Upper lobe of left lung (tissue), 6 donors: ENCODE measurements around the gene RERE. TPM values are rescaled to one million over a fixed set of nuclear protein-coding genes. Genes with fewer than 3 reads are reported as not detected.

Experiments
- ATAC-seq, 2 donors: fragments of 200-7000 bp; cut with Tn5 transposase; one replicate each; pipeline ENCODE4 v1.9.1; 2022; ENCODE audit warnings: mild to moderate bottlenecking in 2 of 2, moderate library complexity in 2 of 2; ENCODE audit not compliant: low FRiP score in 2 of 2
- DNase-seq, 2 donors: peaks; one replicate each; pipeline ENCODE4 v3.0.0-alpha.2; 2019 to 2020
- H3K27ac ChIP-seq, 4 donors: fragments of 200-600 bp; sonication (generic); one replicate each; pipeline ENCODE4 v1.5.1; 2016 to 2019
- H3K27me3 ChIP-seq, 4 donors: fragments of 200-600 bp; sonication (generic); one replicate each; pipeline ENCODE4 v1.5.1; 2017 to 2019
- H3K36me3 ChIP-seq, 4 donors: fragments of 200-600 bp; sonication (generic); one replicate each; pipeline ENCODE4 v1.5.1; 2016 to 2019
- H3K4me1 ChIP-seq, 4 donors: fragments of 200-600 bp; sonication (generic); one replicate each; pipeline ENCODE4 v1.5.1; 2018 to 2019
- H3K4me3 ChIP-seq, 4 donors: fragments of 200-600 bp; sonication (generic); one replicate each; pipeline ENCODE4 v1.5.1; 2017 to 2019; ENCODE audit warnings: mild to moderate bottlenecking in 2 of 4, moderate library complexity in 1 of 4
- H3K9me3 ChIP-seq, 4 donors: fragments of 200-600 bp; sonication (generic); one replicate each; pipeline ENCODE4 v1.5.1; 2018 to 2019
- EP300 ChIP-seq, 4 donors: sonication (generic); formaldehyde crosslinking; IDR thresholded peaks; one replicate each; pipeline ENCODE4 v1.5.1; 2017; ENCODE audit warnings: antibody characterized with exemption in 4 of 4, control low read depth in 2 of 4
- POLR2A ChIP-seq, 4 donors: fragments of 450-650 bp; IDR thresholded peaks; one replicate each; pipeline ENCODE4 v1.5.1; 2016 to 2017; ENCODE audit warnings: antibody characterized with exemption in 4 of 4, mild to moderate bottlenecking in 2 of 4
- POLR2AphosphoS5 ChIP-seq, 2 donors: sonication (generic); formaldehyde crosslinking; IDR thresholded peaks; one replicate each; pipeline ENCODE4 v1.5.1; 2017; ENCODE audit warnings: antibody characterized with exemption in 2 of 2
- WGBS, 2 donors: methylation state at CpG; one replicate each; pipeline ENCODE4 v1.1.5; 2017 to 2018; 5-methylcytosine and 5-hydroxymethylcytosine counted together
- total RNA-seq, 6 donors: library from RNA; depleted of rRNA in 4 of 6; stranded (reverse); fragments of >200 nt in 4 of 6; gene quantifications; one replicate each; pipeline versions ENCODE4 v1.1.0 to v1.2.1, GENCODE V29; 2016 to 2021
- TF ChIP-seq, protein P1 (sequence below), 6 experiments: fragments of 450-650 bp in 4 of 6; fragments of 200-600 bp in 2 of 6; sonication (generic) in 2 of 6; IDR thresholded peaks; one replicate each; pipeline ENCODE4 v1.5.1; 2016 to 2019; ENCODE audit warnings: antibody characterized with exemption in 6 of 6
- donor health status: DM: no; HTN: no; CAD: no; lungs with moderate emphysema.
- donor health status: DM: no; HTN: yes; CAD: no; lungs with severe emphysema.

The RERE gene
- total RNA-seq, 6 donors from 2014 or later = 75.5 to 222 (median 104) TPM

DNA sequence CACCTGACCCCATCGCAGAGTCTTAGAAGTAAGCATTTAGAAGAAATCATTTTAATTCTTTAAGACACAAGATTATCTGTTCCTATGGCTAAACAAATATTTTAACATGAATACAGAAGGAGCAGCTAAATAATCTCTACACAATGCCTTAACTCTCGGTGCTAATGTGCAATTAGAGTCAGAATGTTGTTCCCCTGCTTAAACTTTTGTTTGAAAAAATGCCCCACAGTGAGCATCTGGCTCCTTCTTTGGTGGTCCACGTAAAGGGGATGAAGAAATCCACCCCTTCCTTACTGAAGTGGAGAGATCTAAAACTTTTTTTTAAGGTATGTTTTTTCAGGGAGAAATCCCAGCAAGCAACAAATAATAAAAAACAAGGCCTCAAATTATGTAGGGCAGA, 444.3 kb downstream of the RERE start:
- WGBS, 2 donors = 56 to 61% methylated on average over 3 of the region's 3 CpGs
- Histone ChIP-seq H3K9me3 (no peaks in the 10 kb centered on the region), H3K4me1 (peaks cover 62 to 73% (median 67%) of the 10 kb centered on the region in 4 donors), H3K27me3 (no peaks in the 10 kb centered on the region), H3K27ac (peak overlapping the region; percentile 72 to 85 (median 79)), H3K36me3 (peaks cover 0 to 6% (median 2%) of the 10 kb centered on the region in 4 donors), H3K4me3 (no peak overlapping the region)
- ATAC-seq (no peak), DNase-seq (no peak)
- no peak for TF ChIP-seq POLR2AphosphoS5 (IDR thresholded peaks at IDR 0.05)
- TF ChIP-seq, protein P1, sequence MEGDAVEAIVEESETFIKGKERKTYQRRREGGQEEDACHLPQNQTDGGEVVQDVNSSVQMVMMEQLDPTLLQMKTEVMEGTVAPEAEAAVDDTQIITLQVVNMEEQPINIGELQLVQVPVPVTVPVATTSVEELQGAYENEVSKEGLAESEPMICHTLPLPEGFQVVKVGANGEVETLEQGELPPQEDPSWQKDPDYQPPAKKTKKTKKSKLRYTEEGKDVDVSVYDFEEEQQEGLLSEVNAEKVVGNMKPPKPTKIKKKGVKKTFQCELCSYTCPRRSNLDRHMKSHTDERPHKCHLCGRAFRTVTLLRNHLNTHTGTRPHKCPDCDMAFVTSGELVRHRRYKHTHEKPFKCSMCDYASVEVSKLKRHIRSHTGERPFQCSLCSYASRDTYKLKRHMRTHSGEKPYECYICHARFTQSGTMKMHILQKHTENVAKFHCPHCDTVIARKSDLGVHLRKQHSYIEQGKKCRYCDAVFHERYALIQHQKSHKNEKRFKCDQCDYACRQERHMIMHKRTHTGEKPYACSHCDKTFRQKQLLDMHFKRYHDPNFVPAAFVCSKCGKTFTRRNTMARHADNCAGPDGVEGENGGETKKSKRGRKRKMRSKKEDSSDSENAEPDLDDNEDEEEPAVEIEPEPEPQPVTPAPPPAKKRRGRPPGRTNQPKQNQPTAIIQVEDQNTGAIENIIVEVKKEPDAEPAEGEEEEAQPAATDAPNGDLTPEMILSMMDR (IDR thresholded peaks at IDR 0.05) = no peak
- TF ChIP-seq EP300 (IDR thresholded peaks at IDR 0.05) = no peak
- no peak for TF ChIP-seq POLR2A (IDR thresholded peaks at IDR 0.05)

DNA sequence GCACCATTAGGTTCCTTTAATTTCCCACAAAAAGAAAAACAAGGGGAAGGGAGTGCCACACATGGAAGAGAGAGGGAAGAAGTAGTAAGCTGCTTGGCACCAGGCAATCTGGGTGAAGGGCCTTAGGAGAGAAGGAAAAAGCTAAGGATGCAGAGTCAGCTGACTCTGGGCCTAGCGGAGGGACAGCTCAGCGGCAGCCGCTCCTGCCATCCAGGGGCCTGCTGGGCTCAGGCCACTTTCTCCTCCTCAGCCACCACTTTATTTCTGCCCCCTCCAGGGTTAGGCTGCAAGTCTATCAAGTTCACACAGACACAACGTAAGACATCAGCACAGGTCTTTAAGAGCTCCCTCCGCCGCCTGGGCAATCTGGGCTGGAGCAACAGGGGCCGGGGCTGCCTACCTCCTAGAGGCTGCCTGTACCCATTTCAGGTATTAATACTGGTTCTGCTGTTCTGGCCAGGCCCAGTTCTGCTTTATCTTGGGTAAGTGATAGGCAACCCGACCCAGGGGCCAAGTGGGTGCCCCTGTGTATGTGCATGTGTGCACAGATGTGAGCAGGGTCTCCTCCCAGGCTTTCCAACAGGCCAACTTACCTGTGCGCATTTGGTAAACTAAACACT, 446.0 kb downstream of the RERE start:
- H3K9me3 ChIP-seq = no peaks in the 10 kb centered on the region
- H3K4me1 ChIP-seq = peaks cover 58 to 73% (median 60%) of the 10 kb centered on the region in 4 donors
- WGBS, 2 donors = 86 to 89% methylated on average over 7 to 9 of the region's 9 CpGs
- peaks cover 0 to 7% (median 3%) of the 10 kb centered on the region in 4 donors for H3K36me3 ChIP-seq
- no peak overlapping the region for H3K4me3 ChIP-seq
- H3K27ac ChIP-seq = peak overlapping the region in 3 of 4 donors; percentile 50 to 85 (median 81)
- TF ChIP-seq POLR2AphosphoS5 (IDR thresholded peaks at IDR 0.05) = no peak
- no peak for TF ChIP-seq POLR2A (IDR thresholded peaks at IDR 0.05)
- TF ChIP-seq, protein P1 (IDR thresholded peaks at IDR 0.05) = no peak
- TF ChIP-seq EP300 (IDR thresholded peaks at IDR 0.05) = no peak
- ATAC-seq (no peak), DNase-seq (peak in 1 of 2 donors; percentile 36)
- H3K27me3 ChIP-seq = no peaks in the 10 kb centered on the region

DNA sequence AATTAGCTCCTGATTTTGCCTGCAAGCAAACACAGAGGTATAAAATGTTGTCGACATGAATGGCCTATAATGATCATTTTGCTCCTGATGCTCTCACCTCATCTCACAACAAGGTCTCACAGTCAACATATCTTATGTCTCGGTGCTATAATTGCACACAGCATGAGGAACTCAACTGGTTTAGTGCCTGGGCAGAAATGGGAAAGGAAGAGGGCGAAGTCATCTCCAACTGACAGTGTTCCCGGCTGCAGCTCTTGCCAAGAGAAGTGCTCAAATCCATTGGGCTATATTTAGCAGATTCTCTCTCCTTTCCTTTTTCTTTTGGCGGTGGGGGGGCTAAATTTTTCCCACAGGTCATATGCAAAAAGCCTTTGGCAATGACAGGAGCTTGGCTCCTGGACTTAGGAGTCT, 446.5 kb downstream of the RERE start:
- WGBS, 2 donors = 45 to 54% methylated on average over 5 of the region's 5 CpGs
- ATAC-seq = no peak
- peaks cover 0 to 11% (median 7%) of the 10 kb centered on the region in 4 donors for H3K36me3 ChIP-seq
- H3K9me3 ChIP-seq = no peaks in the 10 kb centered on the region
- H3K27me3 ChIP-seq = no peaks in the 10 kb centered on the region
- TF ChIP-seq, protein P1 (IDR thresholded peaks at IDR 0.05) = no peak
- TF ChIP-seq EP300 (IDR thresholded peaks at IDR 0.05) = no peak
- no peak for TF ChIP-seq POLR2A (IDR thresholded peaks at IDR 0.05)
- TF ChIP-seq POLR2AphosphoS5 (IDR thresholded peaks at IDR 0.05) = no peak
- H3K27ac ChIP-seq = peak overlapping the region in 2 of 4 donors; percentile 81 to 85
- DNase-seq = no peak
- H3K4me3 ChIP-seq = no peak overlapping the region
- peaks cover 53 to 68% (median 59%) of the 10 kb centered on the region in 4 donors for H3K4me1 ChIP-seq

DNA sequence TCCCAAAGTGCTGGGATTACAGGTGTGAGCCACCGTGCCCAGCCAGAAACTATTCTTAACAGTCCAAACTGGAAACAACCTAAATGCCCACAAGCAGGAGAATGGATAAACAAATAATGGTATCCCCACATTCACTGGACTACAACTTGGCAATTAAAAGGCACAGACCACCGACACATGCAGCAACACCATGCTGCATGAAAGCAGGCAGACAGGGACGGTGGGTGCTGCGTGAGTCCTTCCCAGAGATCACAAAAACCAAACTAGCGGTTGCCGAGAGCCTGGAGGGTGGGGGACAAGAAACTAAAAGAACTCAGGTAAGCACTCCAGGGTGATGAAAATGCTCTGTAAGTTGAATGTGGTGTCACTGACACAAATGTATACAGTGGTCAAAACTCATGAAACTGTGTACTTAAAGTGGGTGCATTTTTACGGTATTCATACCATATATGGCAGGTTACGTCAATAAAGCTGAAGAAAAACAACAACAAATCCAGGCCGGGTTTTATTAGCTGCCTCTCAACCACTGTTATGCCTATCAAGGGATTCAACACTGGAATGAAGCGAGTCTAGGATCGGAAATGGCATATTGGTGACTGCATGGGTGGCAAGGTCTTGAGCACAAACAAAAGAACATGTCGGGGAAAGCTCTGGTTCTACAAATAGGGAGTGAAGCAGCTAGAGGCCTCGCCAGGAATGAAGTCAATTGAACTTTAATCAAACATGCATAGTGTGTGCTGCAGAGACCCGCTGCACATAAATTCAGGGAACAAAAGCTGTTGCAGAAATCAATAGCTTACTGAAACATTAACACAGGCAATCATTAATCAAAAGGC, 447.2 kb downstream of the RERE start:
- ATAC-seq (no peak), DNase-seq (no peak)
- H3K9me3 ChIP-seq = no peaks in the 10 kb centered on the region
- peak overlapping the region in 2 of 4 donors; percentile 27 to 81 for H3K27ac ChIP-seq
- H3K27me3 ChIP-seq = no peaks in the 10 kb centered on the region
- H3K4me3 ChIP-seq = no peak overlapping the region
- H3K4me1 ChIP-seq = peaks cover 52 to 72% (median 59%) of the 10 kb centered on the region in 4 donors
- H3K36me3 ChIP-seq = peaks cover 0 to 18% (median 13%) of the 10 kb centered on the region in 4 donors
- no peak for TF ChIP-seq POLR2A (IDR thresholded peaks at IDR 0.05)
- no peak for TF ChIP-seq POLR2AphosphoS5 (IDR thresholded peaks at IDR 0.05)
- TF ChIP-seq EP300 (IDR thresholded peaks at IDR 0.05) = no peak
- TF ChIP-seq, protein P1 (IDR thresholded peaks at IDR 0.05) = no peak
- 70 to 77% methylated on average over 14 of the region's 14 CpGs for WGBS, 2 donors
